ENCODE results near the gene SUOX. TPM values are rescaled to one million over a fixed set of nuclear protein-coding genes. Genes with fewer than 3 reads are reported as not detected.
A peak's percentile ranks its signal among the peaks of the same experiment; 100 is the strongest.
"Not testable (repeated sequence)": the region's sequence is repeated elsewhere in the genome, so short reads cannot be mapped to it uniquely, and the experiment has no call there.

The SUOX gene
- 8.3 TPM for total RNA-seq

- peak; percentile 98 for DNase-seq
Measured at GRCh38 chr12:55996715-55997534, at the start of gene SUOX. Gene SUOX (plus strand): TSS chr12:55997276. CDS start chr12:56002222, 4,946 bp downstream.

- no peak for DNase-seq
Measured at GRCh38 chr12:55955344-55955743, 41.7 kb upstream of the SUOX start.

- no peak for DNase-seq
Measured at GRCh38 chr12:55955800-55956508, 41.1 kb upstream of the SUOX start.

DNA sequence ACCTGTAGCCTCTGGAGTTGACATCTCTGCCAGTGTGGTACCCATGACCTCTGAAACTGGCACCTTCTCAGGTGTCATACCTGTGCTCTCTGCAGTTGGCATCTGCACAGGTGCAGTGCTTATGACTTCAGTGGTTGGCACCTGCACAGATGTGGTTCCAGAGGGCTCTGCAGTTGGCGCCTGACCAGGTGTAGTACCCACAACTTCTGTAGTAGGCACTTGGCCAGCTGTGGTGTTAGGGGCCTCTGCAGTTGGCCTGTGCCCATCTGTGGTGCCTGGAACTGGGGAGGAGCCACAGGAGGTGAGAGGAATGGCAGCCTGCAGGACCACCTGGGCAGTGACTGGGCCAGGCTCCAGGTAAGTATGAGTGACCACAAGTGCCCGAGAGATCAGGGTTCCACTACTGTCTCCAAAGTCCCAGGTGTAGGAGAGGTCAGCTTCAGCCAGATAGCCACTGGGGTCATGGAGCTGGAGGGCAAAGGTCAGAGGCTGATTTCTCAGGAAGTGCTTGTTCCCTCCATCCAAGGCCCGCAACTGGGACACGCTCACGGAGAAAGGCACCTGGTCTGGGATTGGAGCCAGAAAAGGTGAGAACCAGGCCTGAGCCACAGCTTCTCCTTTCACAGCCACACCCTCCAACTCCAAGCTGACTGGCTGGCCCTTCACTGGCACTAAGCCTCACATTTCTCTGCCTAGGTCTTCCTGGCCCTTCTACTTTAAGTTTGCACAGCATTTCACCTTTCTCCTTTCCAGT is 39.8 kb upstream of the SUOX start:
- DNase-seq, result no peak

- no peak for DNase-seq
Measured at GRCh38 chr12:55963760-55964159, 33.3 kb upstream of the SUOX start.

- DNase-seq, result no peak
Measured at GRCh38 chr12:55965240-55965639, 31.8 kb upstream of the SUOX start.

- DNase-seq, result no peak
Measured at GRCh38 chr12:55965941-55966407, 31.1 kb upstream of the SUOX start, which contains the start of gene PMEL. Gene PMEL (minus strand): TSS chr12:55966042. CDS start chr12:55966011, 31 bp downstream.

DNA sequence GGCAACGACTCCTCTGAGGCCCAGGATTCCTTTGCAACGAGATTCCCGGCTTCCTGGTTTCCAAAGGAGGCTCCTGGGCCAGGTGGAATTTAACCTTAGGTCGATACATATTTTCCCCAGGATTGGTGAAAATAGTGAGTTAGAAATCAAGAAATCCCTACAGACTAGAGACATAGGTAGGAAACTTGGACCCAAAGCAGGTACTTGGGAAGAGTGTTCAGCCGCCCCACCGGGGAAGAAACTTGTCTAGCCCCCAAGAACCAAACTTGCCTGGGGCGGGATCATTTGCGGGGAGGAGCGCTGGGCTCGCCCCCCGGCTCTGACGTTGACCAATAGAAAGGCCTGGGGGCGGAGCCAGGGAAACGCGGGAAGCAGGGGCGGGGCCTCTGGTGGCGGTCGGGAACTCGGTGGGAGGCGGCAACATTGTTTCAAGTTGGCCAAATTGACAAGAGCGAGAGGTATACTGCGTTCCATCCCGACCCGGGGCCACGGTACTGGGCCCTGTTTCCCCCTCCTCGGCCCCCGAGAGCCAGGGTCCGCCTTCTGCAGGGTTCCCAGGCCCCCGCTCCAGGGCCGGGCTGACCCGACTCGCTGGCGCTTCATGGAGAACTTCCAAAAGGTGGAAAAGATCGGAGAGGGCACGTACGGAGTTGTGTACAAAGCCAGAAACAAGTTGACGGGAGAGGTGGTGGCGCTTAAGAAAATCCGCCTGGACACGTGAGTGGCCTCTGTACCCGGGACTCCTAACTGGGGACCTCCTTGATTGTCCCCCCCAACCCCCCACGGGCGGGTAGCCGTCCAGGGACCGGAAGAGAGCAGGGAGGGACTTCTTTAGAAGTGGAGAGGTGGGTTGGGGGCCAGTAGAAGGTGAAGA is 30.4 kb upstream of the SUOX start, which contains the start of gene CDK2:
Gene CDK2 (plus strand): TSS at position 423 of the 874 bp plus-strand sequence. CDS start 179 bp downstream, at position 602.
- DNase-seq, result peak; percentile 51

- DNase-seq, result no peak
Measured at GRCh38 chr12:55969356-55969755, 27.7 kb upstream of the SUOX start.

DNA sequence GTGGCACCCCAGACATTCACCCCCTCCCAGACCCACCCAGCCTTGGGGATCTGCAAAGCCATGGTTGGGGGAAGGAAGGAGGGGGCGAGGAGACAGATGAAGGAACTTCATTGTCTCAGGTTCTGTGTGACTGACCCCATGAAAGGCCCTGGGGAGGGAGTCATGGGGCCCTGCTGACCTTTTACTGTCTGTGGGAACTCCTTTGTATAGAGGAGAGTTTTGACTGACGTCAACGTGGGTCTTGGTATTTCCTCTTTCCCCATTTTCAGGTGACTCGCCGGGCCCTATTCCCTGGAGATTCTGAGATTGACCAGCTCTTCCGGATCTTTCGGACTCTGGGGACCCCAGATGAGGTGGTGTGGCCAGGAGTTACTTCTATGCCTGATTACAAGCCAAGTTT is 26.3 kb upstream of the SUOX start:
- no peak for DNase-seq

DNA sequence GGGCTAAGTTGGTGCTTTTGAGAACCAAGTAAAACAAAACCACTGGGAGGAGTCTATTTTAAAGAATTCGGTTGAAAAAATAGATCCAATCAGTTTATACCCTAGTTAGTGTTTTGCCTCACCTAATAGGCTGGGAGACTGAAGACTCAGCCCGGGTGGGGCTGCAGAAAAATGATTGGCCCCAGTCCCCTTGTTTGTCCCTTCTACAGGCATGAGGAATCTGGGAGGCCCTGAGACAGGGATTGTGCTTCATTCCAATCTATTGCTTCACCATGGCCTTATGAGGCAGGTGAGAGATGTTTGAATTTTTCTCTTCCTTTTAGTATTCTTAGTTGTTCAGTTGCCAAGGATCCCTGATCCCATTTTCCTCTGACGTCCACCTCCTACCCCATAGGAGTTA is 25.0 kb upstream of the SUOX start:
- DNase-seq, result no peak

DNA sequence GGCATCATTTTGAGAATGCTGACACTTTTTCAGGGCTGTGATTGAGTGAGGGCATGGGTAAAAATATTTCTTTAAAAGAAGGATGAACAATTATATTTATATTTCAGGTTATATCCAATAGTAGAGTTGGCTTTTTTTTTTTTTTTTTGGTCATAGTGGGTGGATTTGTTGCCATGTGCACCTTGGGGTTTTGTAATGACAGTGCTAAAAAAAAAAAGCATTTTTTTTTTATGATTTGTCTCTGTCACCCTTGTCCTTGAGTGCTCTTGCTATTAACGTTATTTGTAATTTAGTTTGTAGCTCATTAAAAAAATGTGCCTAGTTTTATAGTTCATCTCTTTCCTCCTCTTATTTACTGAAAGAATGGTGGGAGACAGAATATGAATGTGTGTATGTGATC is 24.6 kb upstream of the SUOX start:
- DNase-seq, result no peak

- DNase-seq, result no peak
Measured at GRCh38 chr12:55972911-55973598, 24.0 kb upstream of the SUOX start.

DNA sequence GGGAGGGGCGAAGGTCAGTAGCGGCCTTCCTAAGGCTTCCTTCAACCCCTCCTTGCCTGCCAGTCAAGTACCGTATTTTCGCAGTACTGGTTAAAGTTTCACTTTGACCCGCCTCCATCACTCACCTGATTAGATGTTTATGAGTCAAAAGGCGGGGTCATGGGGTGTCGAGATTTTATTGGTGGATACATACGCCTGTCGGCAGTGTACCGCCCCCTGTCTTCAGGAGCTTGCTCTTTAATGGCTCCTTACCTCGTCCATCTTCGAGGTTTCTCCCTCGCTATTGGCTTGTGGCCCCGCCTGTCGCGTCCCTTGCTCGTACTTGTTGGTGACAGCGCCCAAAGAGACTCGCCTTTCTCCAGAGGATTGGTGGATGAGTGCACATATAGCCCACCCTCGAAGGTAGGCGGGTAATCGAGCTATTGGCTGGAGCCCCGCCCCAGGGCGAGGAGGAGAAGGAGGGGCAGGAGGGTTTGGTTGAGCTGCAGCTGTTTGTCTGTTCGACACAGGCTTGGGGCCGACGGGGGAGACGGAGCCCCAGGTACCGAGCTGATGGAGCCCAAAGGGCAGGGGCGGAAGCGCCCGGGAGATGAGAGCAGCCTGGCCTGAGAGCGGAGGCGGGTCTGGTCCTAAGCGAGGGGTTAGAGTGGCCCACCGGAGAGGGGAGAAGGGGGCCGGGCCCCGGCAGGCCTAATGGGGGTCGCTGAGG is 23.3 kb upstream of the SUOX start, which contains the start of gene RAB5B:
Gene RAB5B (plus strand): TSS at position 480 of the 709 bp plus-strand sequence. CDS start 12,883 bp downstream, outside the sequence.
- DNase-seq, result peak; percentile 99

DNA sequence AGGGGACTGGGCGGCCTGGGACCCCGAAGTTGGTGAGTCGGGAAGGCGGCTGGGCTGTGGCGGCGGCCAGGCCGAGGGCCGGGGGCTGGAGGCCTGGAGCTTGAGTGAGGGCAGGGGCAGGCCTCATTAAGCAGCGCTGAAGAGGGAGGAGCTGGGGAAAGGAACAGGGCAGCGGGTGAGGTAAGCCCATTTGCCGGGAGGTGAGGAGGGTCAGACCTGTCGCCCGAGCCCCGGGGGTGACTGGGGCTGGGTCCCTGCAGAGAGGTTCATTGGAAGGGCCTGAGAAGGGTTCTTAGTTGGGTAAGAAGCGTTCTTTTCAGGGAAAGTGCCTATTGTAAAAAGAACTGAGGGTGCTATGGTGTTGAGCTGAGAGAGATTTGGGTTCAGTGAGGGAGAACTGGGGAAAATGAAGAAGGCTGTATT is 22.8 kb upstream of the SUOX start:
- no peak for DNase-seq

- DNase-seq, result no peak
Measured at GRCh38 chr12:55978393-55978792, 18.7 kb upstream of the SUOX start.

GRCh38 chr12:55979069-55979468 is 18.0 kb upstream of the SUOX start:
- no peak for DNase-seq

DNA sequence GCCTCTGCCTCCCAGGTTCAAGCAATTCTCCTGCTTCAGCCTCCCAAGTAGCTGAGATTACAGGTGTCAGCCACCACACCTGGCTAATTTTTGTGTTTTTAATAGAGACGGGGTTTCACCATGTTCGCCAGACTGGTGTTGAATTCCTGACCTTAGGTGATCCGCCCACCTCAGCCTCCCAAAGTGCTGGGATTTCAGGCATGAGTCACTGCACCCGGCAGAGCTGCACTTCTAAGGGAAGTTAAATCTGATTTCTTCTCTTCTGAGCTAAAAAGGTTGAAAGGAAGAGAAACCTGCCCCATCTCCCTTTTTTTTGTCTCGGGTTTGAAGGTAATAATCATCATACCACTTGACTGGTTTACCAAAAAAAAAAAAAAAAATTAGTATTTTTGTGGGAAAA is 15.2 kb upstream of the SUOX start:
- DNase-seq, result not testable (repeated sequence)

DNA sequence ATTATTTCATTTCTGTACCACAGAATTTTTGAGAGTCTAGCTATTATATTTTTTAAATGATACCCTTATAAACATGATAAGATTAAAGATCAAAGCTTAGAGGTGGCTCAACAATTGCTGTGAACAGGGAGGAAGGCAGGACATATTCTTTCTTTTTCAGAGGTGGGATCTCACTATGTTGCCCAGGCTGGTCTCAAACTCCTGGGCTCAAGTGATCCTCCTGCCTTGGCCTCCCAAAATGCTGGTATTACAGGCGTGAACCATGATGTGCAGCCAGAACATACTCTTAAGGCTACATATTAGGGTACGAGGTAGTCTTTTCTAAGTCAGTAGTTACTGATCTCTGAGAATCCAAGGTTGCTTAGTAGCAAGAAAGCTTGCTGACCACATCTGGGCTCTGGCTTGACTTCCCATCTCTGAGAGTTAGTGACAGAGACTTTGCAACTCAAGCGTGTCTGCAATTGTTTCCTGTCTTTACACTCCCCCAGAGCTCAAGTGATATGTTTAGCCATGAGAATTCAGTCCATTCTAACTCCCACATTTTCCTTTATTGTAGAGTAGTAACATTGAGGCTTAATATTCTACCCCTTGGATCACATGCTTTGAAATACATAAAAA is 14.6 kb upstream of the SUOX start:
- DNase-seq, result no peak
